NCI-H2227 (cell line): ENCODE measurements around the gene SLC9A9.
A peak's percentile ranks its signal among the peaks of the same experiment; 100 is the strongest.
"Not testable (repeated sequence)": the region's sequence is repeated elsewhere in the genome, so short reads cannot be mapped to it uniquely, and the experiment has no call there.

Source experiments
- DNase-seq: peaks from one replicate; lab custom pipeline; 2025; ENCODE audit not compliant: unreplicated experiment; lab: John Stamatoyannopoulos, UW

SLC9A9 gene

DNA sequence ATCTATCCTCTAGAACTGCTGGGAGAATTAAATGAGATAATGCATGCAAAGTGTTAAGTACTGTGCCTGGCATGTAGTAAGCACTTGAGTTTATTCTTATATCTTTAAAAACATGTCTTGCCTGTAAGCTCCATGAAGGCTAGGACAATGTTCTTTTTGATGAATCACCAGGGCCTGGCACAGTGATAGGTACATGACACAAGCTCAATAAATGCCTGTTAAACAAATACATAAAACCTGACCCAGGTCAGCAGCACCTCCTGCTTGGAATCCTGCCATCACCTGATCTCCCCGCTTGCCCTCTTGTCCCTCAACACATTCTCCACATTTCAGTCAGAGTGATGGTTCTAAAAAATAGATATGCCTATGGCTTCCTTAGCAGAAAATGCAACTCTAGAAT, 541.9 kb downstream of the SLC9A9 start:
- DNase-seq = no peak

DNA sequence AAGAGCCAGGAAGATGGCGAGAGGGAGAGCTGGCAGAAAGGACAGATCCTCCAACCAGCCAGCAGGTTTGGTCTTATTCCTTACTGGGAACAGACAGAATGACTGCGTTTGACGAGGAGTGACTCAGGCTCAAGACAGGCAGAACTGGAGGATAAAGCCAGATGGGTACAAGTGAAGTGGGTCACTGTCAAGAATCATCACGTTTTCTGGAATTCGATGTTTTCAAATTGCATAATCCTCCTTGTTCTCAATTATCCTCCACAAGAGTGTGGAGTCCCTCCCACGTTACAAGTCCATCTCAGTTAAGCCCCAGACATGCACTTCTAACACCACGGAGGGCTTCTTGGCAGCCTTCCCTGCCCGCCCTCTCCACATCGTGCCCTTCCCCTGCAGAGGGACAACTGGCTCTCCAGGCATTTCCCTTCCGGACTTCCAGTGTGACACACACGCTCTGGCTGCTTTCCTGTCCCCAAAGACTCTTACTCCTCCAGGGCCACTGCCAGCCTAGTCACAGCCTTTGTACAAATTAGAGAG, 545.6 kb downstream of the SLC9A9 start:
- no peak for DNase-seq

DNA sequence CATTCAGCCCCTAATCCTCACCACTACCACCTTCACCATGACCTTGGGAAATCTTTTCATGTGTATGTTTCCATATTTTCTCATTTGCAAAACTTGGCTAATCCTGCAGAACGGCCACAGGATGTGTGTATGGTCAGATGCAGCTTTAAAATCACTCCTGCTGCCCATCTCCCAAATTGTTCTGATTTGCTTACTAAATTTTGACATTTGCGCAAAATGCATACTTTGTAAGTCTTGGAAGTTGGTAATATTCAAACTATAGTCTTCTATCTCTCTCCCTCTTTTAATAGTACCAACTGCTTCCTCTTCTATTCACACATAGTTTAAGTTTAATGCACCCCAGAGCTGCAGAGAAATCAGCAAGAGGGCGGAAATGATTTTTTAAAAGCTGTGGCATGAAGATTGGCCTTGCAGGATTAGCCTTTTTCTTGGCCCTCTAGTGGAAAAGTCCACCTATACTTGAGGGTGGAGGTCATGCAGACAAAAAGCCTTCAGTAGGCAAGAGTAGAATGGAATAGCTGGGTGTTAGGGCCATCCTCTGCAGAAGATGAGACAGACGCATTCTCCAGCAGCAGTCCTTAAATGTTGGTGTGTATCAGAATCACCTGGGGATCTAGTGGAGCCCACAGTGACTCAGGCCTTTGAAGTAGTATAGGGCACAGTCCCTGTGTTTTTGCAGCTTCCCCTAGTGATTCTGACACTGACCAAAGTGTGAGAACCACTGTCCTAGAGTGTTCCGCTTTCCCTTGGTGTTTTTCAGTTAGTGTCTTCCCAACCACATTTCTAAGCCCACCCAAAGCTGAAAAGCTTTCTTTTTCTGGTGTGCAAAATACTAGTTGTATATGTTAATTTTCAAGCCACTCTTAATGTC, 547.0 kb downstream of the SLC9A9 start:
- no peak for DNase-seq

DNA sequence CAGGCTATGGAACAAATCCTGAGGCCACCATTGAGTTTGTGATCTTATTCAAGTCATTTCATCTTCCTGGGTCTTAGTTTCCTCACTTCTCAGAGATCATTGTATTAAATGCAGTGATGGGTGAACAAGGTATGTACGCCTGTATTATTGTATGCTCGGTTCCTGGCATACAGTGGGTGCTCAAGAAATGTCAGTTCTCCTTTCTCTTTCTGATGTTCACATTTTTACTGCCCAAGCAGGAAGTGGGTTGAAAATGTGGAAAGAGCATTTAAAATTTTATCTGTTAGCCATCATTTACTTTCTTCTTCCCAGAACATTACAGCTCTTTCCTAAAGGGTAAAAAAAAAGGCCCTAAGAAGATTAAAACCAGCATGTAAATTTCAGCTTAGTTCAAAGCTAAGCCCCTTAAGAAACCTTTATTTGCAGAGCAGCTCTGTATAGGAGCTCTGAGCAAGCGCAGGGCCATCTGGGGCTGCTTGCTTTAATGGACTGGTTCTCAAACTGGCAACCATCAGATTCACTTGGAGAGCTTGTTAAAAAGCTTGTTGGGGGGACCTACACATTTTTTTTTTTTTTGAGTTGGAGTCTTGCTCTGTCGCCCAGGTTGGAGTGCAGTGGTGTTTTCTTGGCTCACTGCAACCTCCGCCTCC, 549.3 kb downstream of the SLC9A9 start:
- no peak for DNase-seq

DNA sequence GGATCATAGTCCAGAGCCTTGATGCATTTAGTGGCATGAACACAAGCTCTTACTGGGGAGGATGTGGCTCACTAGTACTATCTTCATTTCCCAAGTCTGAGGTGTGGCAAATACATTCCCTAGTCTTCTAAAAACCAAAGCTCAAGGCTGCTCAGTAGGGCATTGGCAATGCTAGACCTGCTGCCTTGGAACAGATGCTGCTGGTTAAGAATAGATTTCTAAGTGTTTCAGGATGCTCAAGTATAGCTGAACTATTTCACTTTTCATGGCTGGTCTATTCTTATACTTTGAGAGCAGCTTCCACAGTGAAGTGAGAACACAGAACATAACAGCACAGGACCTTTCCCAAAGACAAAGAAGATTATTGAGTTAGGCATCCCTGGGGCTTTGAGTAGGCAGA, 549.9 kb downstream of the SLC9A9 start:
- DNase-seq = no peak

- DNase-seq = no peak
These were observed 552.8 kb downstream of the SLC9A9 start for GRCh38 chr3:143295201-143296080.

- no peak for DNase-seq
These were observed 554.1 kb downstream of the SLC9A9 start for GRCh38 chr3:143294188-143294587.

- DNase-seq = no peak
These were observed 556.3 kb downstream of the SLC9A9 start for GRCh38 chr3:143291836-143292447.

DNA sequence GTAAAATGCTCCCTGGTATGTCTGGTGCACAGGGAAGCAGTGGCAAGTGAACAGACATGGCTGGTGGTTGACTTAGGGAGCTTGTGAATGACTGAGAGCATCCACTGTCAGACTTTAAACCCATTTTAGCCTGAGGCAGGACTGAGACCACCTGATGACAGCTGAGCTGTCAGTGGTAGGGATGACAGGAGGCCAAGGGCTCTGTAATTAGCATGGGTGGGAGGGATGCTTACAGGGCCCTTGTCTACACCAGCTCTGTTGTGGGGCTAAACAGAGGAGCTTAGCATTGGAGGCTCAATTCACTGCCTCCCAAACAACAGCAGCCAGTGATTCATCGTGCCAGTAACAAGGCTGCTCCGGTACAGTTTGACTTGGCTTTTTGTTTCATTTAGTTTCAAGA, 559.3 kb downstream of the SLC9A9 start:
- DNase-seq = no peak

DNA sequence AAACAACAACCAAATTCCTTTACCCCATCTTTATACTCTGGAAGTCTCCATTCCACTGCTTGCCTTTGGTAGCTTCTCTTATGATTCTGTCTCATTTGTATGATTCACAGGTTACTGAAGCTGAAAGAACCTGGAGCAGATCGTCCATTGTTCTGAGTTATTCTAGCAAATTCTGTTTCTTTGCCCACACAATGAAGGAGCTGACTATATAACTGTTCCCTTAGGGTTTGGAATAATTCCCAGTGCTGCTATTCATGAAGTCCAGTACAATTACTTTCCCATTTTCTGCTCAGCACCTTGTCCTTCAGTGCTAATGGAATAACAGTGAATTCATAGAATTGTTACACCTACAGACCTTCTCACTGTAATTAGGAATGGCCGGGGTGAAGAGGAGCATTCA, 560.9 kb downstream of the SLC9A9 start:
- DNase-seq = peak; percentile 11

- DNase-seq = no peak
These were observed 561.8 kb downstream of the SLC9A9 start for GRCh38 chr3:143286392-143287010.

GRCh38 chr3:143283432-143284128, 564.7 kb downstream of the SLC9A9 start:
- DNase-seq = no peak

DNA sequence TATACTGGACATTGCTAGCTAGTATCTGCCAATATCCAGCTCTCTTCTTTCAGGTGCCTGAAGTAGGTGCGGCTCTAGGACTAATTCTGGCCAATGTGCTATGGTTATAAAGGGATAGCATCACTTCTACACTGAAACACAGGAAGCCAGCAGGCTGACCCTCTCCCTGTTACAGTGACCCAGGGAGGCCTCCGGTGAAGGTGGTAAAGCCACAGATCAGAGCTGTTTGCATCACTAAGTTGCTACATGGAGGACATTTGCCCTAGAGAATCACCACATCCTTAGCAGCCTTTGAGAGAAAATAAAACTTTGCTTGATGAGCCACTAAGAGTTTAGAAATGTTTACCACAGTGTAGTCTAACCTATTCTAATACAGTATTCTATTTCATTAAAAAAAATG, 567.3 kb downstream of the SLC9A9 start:
- DNase-seq = no peak

DNA sequence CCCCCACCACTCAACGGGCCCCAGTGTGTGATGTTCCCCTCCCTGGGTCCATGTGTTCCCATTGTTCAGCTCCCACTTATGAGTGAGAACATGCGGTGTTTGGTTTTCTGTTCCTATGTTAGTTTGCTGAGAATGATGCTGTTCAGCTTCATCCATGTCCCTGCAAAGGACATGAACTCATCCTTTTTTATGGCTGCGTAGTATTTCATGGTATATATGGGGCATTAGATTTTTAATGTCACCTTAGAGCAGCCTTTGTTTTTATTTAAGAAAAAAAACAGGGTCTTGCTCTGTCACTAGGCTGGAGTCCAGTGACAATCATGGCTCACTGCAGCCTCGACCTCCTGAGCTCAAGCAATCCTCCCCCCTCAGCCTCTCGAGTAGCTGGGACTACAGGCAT, 568.7 kb downstream of the SLC9A9 start:
- DNase-seq = not testable (repeated sequence)

DNA sequence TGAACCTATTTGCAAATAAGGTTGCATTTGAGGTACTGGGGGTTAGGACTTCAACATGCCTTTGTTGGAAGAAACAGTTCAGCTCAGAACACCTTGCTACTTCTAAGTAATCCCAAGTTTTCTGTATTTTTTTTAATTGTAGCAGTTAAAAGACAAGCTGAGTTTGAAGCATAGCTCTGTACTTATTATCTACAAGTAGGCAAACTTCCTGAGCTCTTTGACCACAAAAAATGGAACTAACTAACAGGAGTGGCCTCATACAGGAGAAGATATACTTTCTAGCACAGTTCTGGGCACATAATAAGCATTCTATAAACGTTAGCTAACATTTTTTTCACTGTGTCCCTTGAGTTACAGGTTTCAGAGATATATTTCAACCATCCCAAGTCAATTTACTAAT, 569.5 kb downstream of the SLC9A9 start:
- no peak for DNase-seq

DNA sequence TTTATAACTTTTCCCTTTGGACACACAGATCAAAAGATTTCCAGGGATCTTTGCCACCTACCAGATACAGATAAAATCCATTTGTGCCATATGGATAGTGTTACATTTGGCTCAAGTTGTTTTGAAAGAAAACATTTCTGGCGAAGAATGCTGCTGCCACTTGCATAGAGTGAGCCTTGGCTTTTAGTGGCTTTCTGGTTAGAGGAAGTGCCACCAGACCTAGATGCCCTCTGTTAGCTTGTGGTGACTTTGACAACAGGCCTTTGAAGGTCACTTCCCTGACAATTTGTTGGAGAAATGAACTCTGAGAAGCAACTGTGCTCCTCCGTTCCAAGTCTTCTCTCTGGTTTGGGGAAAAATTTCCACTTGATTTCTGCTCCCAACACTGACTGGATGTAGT, 570.7 kb downstream of the SLC9A9 start:
- DNase-seq = no peak

GRCh38 chr3:143276592-143276991, 571.7 kb downstream of the SLC9A9 start:
- no peak for DNase-seq

DNA sequence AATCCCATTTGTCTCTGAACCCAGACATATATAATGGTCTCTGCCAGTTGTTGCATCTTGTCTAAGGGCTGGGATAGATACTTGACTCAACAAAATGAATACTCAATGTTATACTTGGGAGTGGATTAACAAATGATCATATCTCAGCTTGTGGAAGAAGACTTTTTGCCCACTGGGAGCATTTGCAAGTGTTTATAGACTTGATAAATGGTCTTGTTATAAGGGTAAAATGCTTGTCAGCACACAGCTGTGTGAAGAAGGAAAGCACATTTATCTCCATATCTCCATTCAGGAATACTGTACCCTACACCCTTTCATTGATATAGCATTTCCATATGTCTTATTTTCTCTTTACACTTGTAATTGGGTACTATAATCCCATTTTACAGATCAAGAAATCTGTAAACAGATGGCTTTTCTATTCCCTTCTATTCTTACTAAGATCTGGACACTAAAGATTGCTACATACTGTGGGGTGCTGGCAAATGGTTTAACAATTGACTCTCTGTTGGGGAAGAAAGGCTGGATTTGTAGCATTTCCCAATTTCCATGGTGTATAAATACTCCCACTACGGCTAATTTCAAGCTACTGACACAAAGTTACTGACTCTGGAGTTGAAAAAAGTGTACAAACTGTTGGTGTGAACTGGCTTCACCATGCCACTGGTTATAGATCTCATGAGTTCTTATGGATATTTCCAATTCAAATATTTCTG, 574.1 kb downstream of the SLC9A9 start:
- no peak for DNase-seq

- DNase-seq = no peak
These were observed 577.1 kb downstream of the SLC9A9 start for GRCh38 chr3:143271136-143271535.
